Bronchial epithelial cell (primary cell): Measurements from ENCODE around the gene DNAJB8. TPM values are rescaled to one million over a fixed set of nuclear protein-coding genes. Genes with fewer than 3 reads are reported as not detected.

Experiments used
- DNase-seq: peaks from one replicate; pipeline ENCODE4 v3.0.0-alpha.2; 2010; ENCODE audit warnings: low read depth
- FAIRE-seq: peaks from 2 replicates; lab custom pipeline; 2011; peaks lifted over from hg19 to GRCh38; lab: Jason Lieb, UNC
- H3K27me3 ChIP-seq: 2 replicates; pipeline ENCODE4 v1.5.1; 2011; ENCODE audit warnings: low read length; ENCODE audit not compliant: control insufficient read depth, insufficient read depth
- H3K36me3 ChIP-seq: 2 replicates; pipeline ENCODE4 v1.5.1; 2011; ENCODE audit warnings: low read length; ENCODE audit not compliant: control insufficient read depth, insufficient read depth
- H3K4me3 ChIP-seq: 2 replicates; pipeline ENCODE4 v1.5.1; 2011; ENCODE audit warnings: mild to moderate bottlenecking, low read depth, low read length, control low read depth
- CTCF ChIP-seq: IDR thresholded peaks from 2 replicates; pipeline ENCODE4 v1.5.1; 2011; ENCODE audit warnings: mild to moderate bottlenecking, moderate library complexity, low read length, control low read depth, inconsistent platforms; ENCODE audit not compliant: insufficient read depth, severe bottlenecking
- total RNA-seq: library from RNA; depleted of rRNA; stranded (reverse); fragments of >200 nt; gene quantifications from 2 replicates; pipeline ENCODE4 v1.2.1, GENCODE V29; 2014

DNAJB8 gene
- total RNA-seq, 1 donor from 2014 or later, result not detected

GRCh38 chr3:128464188-128464587, 2.5 kb downstream of the DNAJB8 start:
- no peak for FAIRE-seq
- no peak for DNase-seq
- TF ChIP-seq CTCF, result no peak
- Histone ChIP-seq H3K36me3 (no peaks in the 10 kb centered on the region), H3K4me3 (no peak overlapping the region), H3K27me3 (peaks cover 8% of the 10 kb centered on the region)

DNA sequence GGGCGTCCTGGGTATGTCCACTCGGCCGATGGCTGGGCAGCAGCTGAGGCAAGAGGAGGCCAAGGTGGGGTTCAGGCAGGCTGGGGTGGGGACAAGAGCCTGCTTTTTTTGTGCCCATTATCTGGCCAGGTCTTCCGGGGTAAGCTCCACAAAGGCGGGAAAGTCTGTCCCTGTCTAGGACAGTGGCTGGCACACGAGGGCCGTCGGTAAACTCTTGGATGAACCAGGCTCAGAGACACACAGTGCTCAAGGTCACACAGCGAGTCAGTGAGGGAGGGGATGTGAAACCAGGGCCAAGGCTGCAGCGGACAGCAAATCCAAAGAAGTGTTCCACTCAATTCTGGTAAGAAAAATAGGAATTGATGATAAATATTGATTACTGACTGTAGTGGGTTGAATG, 2.9 kb downstream of the DNAJB8 start:
- DNase-seq (no peak), FAIRE-seq (no peak)

DNA sequence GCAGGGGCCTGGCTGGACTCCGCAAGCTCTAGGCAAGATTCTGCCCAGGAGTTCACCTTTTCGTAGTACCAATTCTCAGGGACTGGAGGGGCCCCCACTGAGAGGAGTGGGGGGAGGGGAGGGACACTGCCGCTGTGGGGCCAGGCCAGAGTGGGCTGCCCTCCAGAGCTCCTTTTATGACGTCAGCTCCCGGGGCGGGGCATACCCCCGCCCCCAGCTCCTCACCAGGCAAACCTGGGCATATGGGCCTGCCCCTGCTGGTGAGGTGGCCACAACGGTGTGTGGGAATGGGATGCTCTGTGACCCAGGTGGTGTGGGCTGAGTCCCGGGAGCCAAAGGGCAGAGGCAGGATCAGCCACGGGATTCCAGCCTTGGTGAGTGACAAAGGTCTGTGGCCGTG, 3.3 kb downstream of the DNAJB8 start:
- Histone ChIP-seq H3K27me3 (peaks cover 6% of the 10 kb centered on the region), H3K36me3 (no peaks in the 10 kb centered on the region), H3K4me3 (no peak overlapping the region)
- no peak for FAIRE-seq
- TF ChIP-seq CTCF, result no peak
- DNase-seq, result no peak

More for the DNA sequence above, 2.9 kb downstream of the DNAJB8 start:
- Histone ChIP-seq H3K4me3 (no peak overlapping the region), H3K27me3 (peaks cover 6% of the 10 kb centered on the region), H3K36me3 (no peaks in the 10 kb centered on the region)
- no peak for TF ChIP-seq CTCF

- DNase-seq (no peak), FAIRE-seq (no peak)
- Histone ChIP-seq H3K27me3 (peaks cover 8% of the 10 kb centered on the region), H3K4me3 (no peak overlapping the region), H3K36me3 (no peaks in the 10 kb centered on the region)
- no peak for TF ChIP-seq CTCF
These were observed 3.8 kb downstream of the DNAJB8 start for GRCh38 chr3:128462931-128463330.

- Histone ChIP-seq H3K4me3 (no peak overlapping the region), H3K36me3 (no peaks in the 10 kb centered on the region), H3K27me3 (peaks cover 8% of the 10 kb centered on the region)
- no peak for TF ChIP-seq CTCF
- DNase-seq (no peak), FAIRE-seq (no peak)
These were observed 4.3 kb downstream of the DNAJB8 start for GRCh38 chr3:128462341-128462910.

- no peak for TF ChIP-seq CTCF
- no peak overlapping the region for H3K4me3 ChIP-seq
- FAIRE-seq, result no peak
- H3K27me3 ChIP-seq, result peaks cover 8% of the 10 kb centered on the region
- H3K36me3 ChIP-seq, result no peaks in the 10 kb centered on the region
- DNase-seq, result no peak
These were observed 5.0 kb downstream of the DNAJB8 start for GRCh38 chr3:128461731-128462130.
